ENCODE measurements around the gene PWWP2A.
"Not testable (repeated sequence)": the region's sequence is repeated elsewhere in the genome, so short reads cannot be mapped to it uniquely, and the experiment has no call there.

The PWWP2A gene

GRCh38 chr5:160119142-160119904, at the start of gene PWWP2A:
TSS of gene PWWP2A (minus strand) at chr5:160119450. CDS start at chr5:160119388, 62 bp downstream.
- peak; percentile 100 for DNase-seq (ENCODE audit: low spot score)

- no peak for DNase-seq (ENCODE audit: low spot score)
These were observed 48.4 kb upstream of the PWWP2A start for GRCh38 chr5:160167624-160168165.

GRCh38 chr5:160166973-160167623, 47.8 kb upstream of the PWWP2A start:
- DNase-seq (ENCODE audit: low spot score), result no peak

GRCh38 chr5:160166069-160166972, 47.1 kb upstream of the PWWP2A start:
- DNase-seq (ENCODE audit: low spot score), result peak; percentile 47

- peak; percentile 99 for DNase-seq (ENCODE audit: low spot score)
These were observed 46.2 kb upstream of the PWWP2A start for GRCh38 chr5:160165137-160166068.

GRCh38 chr5:160162910-160163309, 43.7 kb upstream of the PWWP2A start:
- DNase-seq (ENCODE audit: low spot score), result no peak

GRCh38 chr5:160161626-160162025, 42.4 kb upstream of the PWWP2A start:
- no peak for DNase-seq (ENCODE audit: low spot score)

GRCh38 chr5:160160875-160161274, 41.6 kb upstream of the PWWP2A start:
- not testable (repeated sequence) for DNase-seq (ENCODE audit: low spot score)

- peak; percentile 66 for DNase-seq (ENCODE audit: low spot score)
These were observed 40.9 kb upstream of the PWWP2A start for GRCh38 chr5:160159991-160160792.

- no peak for DNase-seq (ENCODE audit: low spot score)
These were observed 38.8 kb upstream of the PWWP2A start for GRCh38 chr5:160158087-160158486.

- no peak for DNase-seq (ENCODE audit: low spot score)
These were observed 35.9 kb upstream of the PWWP2A start for GRCh38 chr5:160155017-160155750.

- no peak for DNase-seq (ENCODE audit: low spot score)
These were observed 33.7 kb upstream of the PWWP2A start for GRCh38 chr5:160152901-160153300.

GRCh38 chr5:160152287-160152686, 33.0 kb upstream of the PWWP2A start:
- DNase-seq (ENCODE audit: low spot score), result no peak

GRCh38 chr5:160151017-160151416, 31.8 kb upstream of the PWWP2A start:
- no peak for DNase-seq (ENCODE audit: low spot score)

- DNase-seq (ENCODE audit: low spot score), result no peak
These were observed 31.1 kb upstream of the PWWP2A start for GRCh38 chr5:160150381-160150780.

GRCh38 chr5:160144436-160144835, 25.2 kb upstream of the PWWP2A start:
- DNase-seq (ENCODE audit: low spot score), result not testable (repeated sequence)

GRCh38 chr5:160134332-160134731, 15.1 kb upstream of the PWWP2A start:
- no peak for DNase-seq (ENCODE audit: low spot score)

GRCh38 chr5:160133918-160134304, 14.7 kb upstream of the PWWP2A start:
- peak; percentile 79 for DNase-seq (ENCODE audit: low spot score)

All from cerebellar cortex (tissue), 1 donor.